ENCODE measurements around the gene EVI2B. TPM values are rescaled to one million over a fixed set of nuclear protein-coding genes. Genes with fewer than 3 reads are reported as not detected.
A peak's percentile ranks its signal among the peaks of the same experiment; 100 is the strongest.

Gene EVI2B
- polyA plus RNA-seq, 1 donor (not counting 4 experiments of a cell fraction or from before 2014, with no cell fraction given) = 0.80 TPM

DNA sequence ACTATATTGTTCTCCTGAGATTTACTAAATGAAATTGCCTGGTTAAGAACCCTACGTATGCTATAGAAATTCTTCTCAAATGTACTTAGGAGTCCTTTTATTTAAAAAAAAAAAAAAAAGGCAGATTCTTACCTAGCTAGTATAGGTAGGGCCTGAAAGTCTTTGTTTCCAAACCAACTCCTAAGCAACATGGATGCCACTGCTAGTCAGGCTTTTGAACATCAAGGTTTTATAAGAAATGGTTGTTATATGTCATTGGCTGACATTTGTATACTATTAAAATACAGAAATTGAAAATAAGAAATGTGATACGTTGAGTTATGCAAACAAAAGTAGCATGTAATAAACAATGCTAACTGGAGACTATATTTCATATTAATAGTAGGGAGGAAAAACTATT lies 6.4 kb upstream of the EVI2B start:
- TF ChIP-seq EZH2 (IDR thresholded peaks at IDR 0.05; ENCODE audit: low read length) (no peak), CTCF (optimal IDR thresholded peaks at IDR 0.05 in 1 of 3, IDR thresholded peaks at IDR 0.05 in 1 of 3, conservative IDR thresholded peaks at IDR 0.05 in 1 of 3; ENCODE audit: extremely low read depth in 1 of 3, insufficient read depth in 2 of 3, low read length in 3 of 3) (no peak)
- no peaks in the 10 kb centered on the region for H3K27me3 ChIP-seq (ENCODE audit: control insufficient read depth, extremely low read depth, insufficient read depth, low read length)
- no peak overlapping the region for H3K4me2 ChIP-seq (ENCODE audit: control insufficient read depth, extremely low read depth, insufficient read depth, low read depth, low read length)
- no peak overlapping the region for H2AFZ ChIP-seq (ENCODE audit: control insufficient read depth, low read length)
- DNase-seq (ENCODE audit: low read depth, low spot score) (no peak), FAIRE-seq (no peak)
- no peaks in the 10 kb centered on the region for H4K20me1 ChIP-seq (ENCODE audit: control insufficient read depth, extremely low read depth, insufficient read depth, low read length)
- peaks cover 20% of the 10 kb centered on the region for H3K4me1 ChIP-seq (ENCODE audit: control insufficient read depth, extremely low read depth, insufficient read depth, low read length)
- no peaks in the 10 kb centered on the region for H3K9me3 ChIP-seq (ENCODE audit: control insufficient read depth, low read depth, low read length)
- no peaks in the 10 kb centered on the region for H3K9me1 ChIP-seq (ENCODE audit: control insufficient read depth, extremely low read depth, insufficient read depth, low read length)
- no peak overlapping the region for H3K4me3 ChIP-seq (ENCODE audit: control insufficient read depth in 2 of 3, extremely low read depth in 1 of 3, insufficient read depth in 2 of 3, low read depth in 1 of 3, low read length in 3 of 3)
- no peaks in the 10 kb centered on the region for H3K36me3 ChIP-seq (ENCODE audit: control insufficient read depth in 2 of 2, extremely low read depth in 1 of 2, insufficient read depth in 2 of 2, low read length in 2 of 2)
- H3K9ac ChIP-seq (ENCODE audit: control insufficient read depth, extremely low read depth, insufficient read depth, low read length) = no peak overlapping the region
- no peak overlapping the region for H3K27ac ChIP-seq (ENCODE audit: control insufficient read depth, insufficient read depth, low read length)
- dilution Hi-C loops (cut with MboI; ENCODE audit: extremely low pct_ligation_motif_present, low sequenced_read_pairs) = no loop called here
- no peaks in the 10 kb centered on the region for H3K79me2 ChIP-seq (ENCODE audit: control insufficient read depth, insufficient read depth, low read length)

GRCh38 chr17:31318851-31319661 lies 5.2 kb upstream of the EVI2B start:
- Histone ChIP-seq H3K79me2 (ENCODE audit: control insufficient read depth, insufficient read depth, low read length) (no peaks in the 10 kb centered on the region), H3K9ac (ENCODE audit: control insufficient read depth, extremely low read depth, insufficient read depth, low read length) (no peak overlapping the region), H3K4me3 (ENCODE audit: control insufficient read depth in 2 of 3, extremely low read depth in 1 of 3, insufficient read depth in 2 of 3, low read depth in 1 of 3, low read length in 3 of 3) (no peak overlapping the region), H3K9me1 (ENCODE audit: control insufficient read depth, extremely low read depth, insufficient read depth, low read length) (no peaks in the 10 kb centered on the region), H2AFZ (ENCODE audit: control insufficient read depth, low read length) (no peak overlapping the region), H4K20me1 (ENCODE audit: control insufficient read depth, extremely low read depth, insufficient read depth, low read length) (no peaks in the 10 kb centered on the region), H3K4me1 (ENCODE audit: control insufficient read depth, extremely low read depth, insufficient read depth, low read length) (peaks cover 26% of the 10 kb centered on the region), H3K27ac (ENCODE audit: control insufficient read depth, insufficient read depth, low read length) (peak overlapping the region; percentile 23), H3K36me3 (ENCODE audit: control insufficient read depth in 2 of 2, extremely low read depth in 1 of 2, insufficient read depth in 2 of 2, low read length in 2 of 2) (no peaks in the 10 kb centered on the region), H3K9me3 (ENCODE audit: control insufficient read depth, low read depth, low read length) (no peaks in the 10 kb centered on the region), H3K27me3 (ENCODE audit: control insufficient read depth, extremely low read depth, insufficient read depth, low read length) (no peaks in the 10 kb centered on the region), H3K4me2 (ENCODE audit: control insufficient read depth, extremely low read depth, insufficient read depth, low read depth, low read length) (peak overlapping the region; percentile 24)
- FAIRE-seq (no peak), DNase-seq (ENCODE audit: low read depth, low spot score) (no peak)
- dilution Hi-C loops (cut with MboI; ENCODE audit: extremely low pct_ligation_motif_present, low sequenced_read_pairs) = no loop called here
- TF ChIP-seq CTCF (optimal IDR thresholded peaks at IDR 0.05 in 1 of 3, IDR thresholded peaks at IDR 0.05 in 1 of 3, conservative IDR thresholded peaks at IDR 0.05 in 1 of 3; ENCODE audit: extremely low read depth in 1 of 3, insufficient read depth in 2 of 3, low read length in 3 of 3) (no peak), EZH2 (IDR thresholded peaks at IDR 0.05; ENCODE audit: low read length) (no peak)
